Esophagus squamous epithelium (tissue), 5 donors: ENCODE data around the gene OTOG. TPM values are rescaled to one million over a fixed set of nuclear protein-coding genes. Genes with fewer than 3 reads are reported as not detected.

ENCODE experiments used
- DNase-seq: peaks from one replicate; lab custom pipeline; 2025; lab: John Stamatoyannopoulos, UW
- H3K27ac ChIP-seq, 4 donors: fragments of 200-600 bp; sonication (generic); one replicate each; pipeline ENCODE4 v1.5.1; 2016 to 2019; ENCODE audit warnings: mild to moderate bottlenecking in 1 of 4
- H3K27me3 ChIP-seq, 4 donors: fragments of 200-600 bp; sonication (generic); 1 replicate in 3 of 4; 2 replicates in 1 of 4; pipeline versions ENCODE4 v1.5.1 to v1.6.0; 2017 to 2021; ENCODE audit warnings: antibody characterized with exemption in 1 of 4
- H3K36me3 ChIP-seq, 3 donors: fragments of 200-600 bp; sonication (generic); one replicate each; pipeline ENCODE4 v1.5.1; 2016 to 2019
- H3K4me1 ChIP-seq, 3 donors: fragments of 200-600 bp; sonication (generic); one replicate each; pipeline ENCODE4 v1.5.1; 2017 to 2019
- H3K4me3 ChIP-seq, 4 donors: fragments of 200-600 bp; sonication (generic); 1 replicate in 3 of 4; 2 replicates in 1 of 4; pipeline ENCODE4 v1.5.1; 2016 to 2019; ENCODE audit warnings: mild to moderate bottlenecking in 2 of 4, moderate library complexity in 1 of 4
- H3K9me3 ChIP-seq, 3 donors: fragments of 200-600 bp; sonication (generic); one replicate each; pipeline ENCODE4 v1.5.1; 2016 to 2019
- POLR2A ChIP-seq, 4 donors: fragments of 450-650 bp; IDR thresholded peaks; one replicate each; pipeline ENCODE4 v1.6.1; 2017; ENCODE audit warnings: antibody characterized with exemption in 4 of 4, mild to moderate bottlenecking in 4 of 4, moderate library complexity in 3 of 4
- WGBS, 2 donors: methylation state at CpG; one replicate each; pipeline ENCODE4 v1.1.5; 2018; 5-methylcytosine and 5-hydroxymethylcytosine counted together
- intact Hi-C: fragments of 100-400 bp; cut with DNase I; formaldehyde crosslinking; loops from one replicate; pipeline ENCODE4 v1.15.0; 2022
- total RNA-seq, 4 donors: library from RNA; depleted of rRNA; stranded (reverse); fragments of >200 nt; gene quantifications; one replicate each; pipeline ENCODE4 v1.1.0, GENCODE V29; 2016
- TF ChIP-seq, protein P1 (sequence below), 6 experiments: fragments of 450-650 bp in 4 of 6; fragments of 200-600 bp in 2 of 6; sonication (generic) in 2 of 6; IDR thresholded peaks; one replicate each; pipeline ENCODE4 v1.5.1; 2016 to 2019; ENCODE audit warnings: antibody characterized with exemption in 6 of 6, mild to moderate bottlenecking in 4 of 6, moderate library complexity in 4 of 6
- donor health status: DM: yes; HTN: yes; CAD: no.

The OTOG gene
- total RNA-seq, 4 donors from 2014 or later: not detected

- H3K36me3 ChIP-seq: no peaks in the 10 kb centered on the region
- H3K27me3 ChIP-seq: peaks cover 0 to 23% (median 0%) of the 10 kb centered on the region in 4 donors
- H3K4me3 ChIP-seq: no peak overlapping the region
- DNase-seq: no peak
- no peaks in the 10 kb centered on the region for H3K9me3 ChIP-seq
- 66 to 89% methylated on average over 3 to 4 of the region's 4 CpGs for WGBS, 2 donors
- intact Hi-C loops: loop anchor here (10.0 kb wide), 1 partner anchor 123 kb away; no protein-coding TSS in a partner anchor
- H3K27ac ChIP-seq: no peak overlapping the region
- TF ChIP-seq, protein P1, sequence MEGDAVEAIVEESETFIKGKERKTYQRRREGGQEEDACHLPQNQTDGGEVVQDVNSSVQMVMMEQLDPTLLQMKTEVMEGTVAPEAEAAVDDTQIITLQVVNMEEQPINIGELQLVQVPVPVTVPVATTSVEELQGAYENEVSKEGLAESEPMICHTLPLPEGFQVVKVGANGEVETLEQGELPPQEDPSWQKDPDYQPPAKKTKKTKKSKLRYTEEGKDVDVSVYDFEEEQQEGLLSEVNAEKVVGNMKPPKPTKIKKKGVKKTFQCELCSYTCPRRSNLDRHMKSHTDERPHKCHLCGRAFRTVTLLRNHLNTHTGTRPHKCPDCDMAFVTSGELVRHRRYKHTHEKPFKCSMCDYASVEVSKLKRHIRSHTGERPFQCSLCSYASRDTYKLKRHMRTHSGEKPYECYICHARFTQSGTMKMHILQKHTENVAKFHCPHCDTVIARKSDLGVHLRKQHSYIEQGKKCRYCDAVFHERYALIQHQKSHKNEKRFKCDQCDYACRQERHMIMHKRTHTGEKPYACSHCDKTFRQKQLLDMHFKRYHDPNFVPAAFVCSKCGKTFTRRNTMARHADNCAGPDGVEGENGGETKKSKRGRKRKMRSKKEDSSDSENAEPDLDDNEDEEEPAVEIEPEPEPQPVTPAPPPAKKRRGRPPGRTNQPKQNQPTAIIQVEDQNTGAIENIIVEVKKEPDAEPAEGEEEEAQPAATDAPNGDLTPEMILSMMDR (IDR thresholded peaks at IDR 0.05): no peak
- no peak for TF ChIP-seq POLR2A (IDR thresholded peaks at IDR 0.05)
- H3K4me1 ChIP-seq: no peaks in the 10 kb centered on the region
Observed at GRCh38 chr11:17601676-17602075, 54.6 kb downstream of the OTOG start.

GRCh38 chr11:17602105-17603001 lies 55.3 kb downstream of the OTOG start:
- DNase-seq: no peak
- Histone ChIP-seq H3K36me3 (no peaks in the 10 kb centered on the region), H3K4me3 (no peak overlapping the region), H3K4me1 (no peaks in the 10 kb centered on the region), H3K27ac (no peak overlapping the region), H3K9me3 (no peaks in the 10 kb centered on the region), H3K27me3 (peaks cover 0 to 25% (median 0%) of the 10 kb centered on the region in 4 donors)
- WGBS, 2 donors: 71 to 80% methylated on average over 4 to 6 of the region's 11 CpGs
- intact Hi-C loops: loop anchor here (10.0 kb wide), 1 partner anchor 122 kb away; no protein-coding TSS in a partner anchor
- TF ChIP-seq POLR2A (IDR thresholded peaks at IDR 0.05): no peak
- TF ChIP-seq, protein P1 (IDR thresholded peaks at IDR 0.05): no peak

GRCh38 chr11:17603056-17603825 lies 56.2 kb downstream of the OTOG start:
- Histone ChIP-seq H3K36me3 (no peaks in the 10 kb centered on the region), H3K27me3 (peaks cover 0 to 34% (median 0%) of the 10 kb centered on the region in 4 donors), H3K4me1 (no peaks in the 10 kb centered on the region), H3K9me3 (no peaks in the 10 kb centered on the region), H3K27ac (no peak overlapping the region), H3K4me3 (no peak overlapping the region)
- intact Hi-C loops: loop anchor here (10.0 kb wide), 1 partner anchor 122 kb away; no protein-coding TSS in a partner anchor
- no peak for DNase-seq
- WGBS, 2 donors: 65 to 72% methylated on average over 8 to 9 of the region's 10 CpGs
- TF ChIP-seq, protein P1 (IDR thresholded peaks at IDR 0.05): no peak
- TF ChIP-seq POLR2A (IDR thresholded peaks at IDR 0.05): no peak

DNA sequence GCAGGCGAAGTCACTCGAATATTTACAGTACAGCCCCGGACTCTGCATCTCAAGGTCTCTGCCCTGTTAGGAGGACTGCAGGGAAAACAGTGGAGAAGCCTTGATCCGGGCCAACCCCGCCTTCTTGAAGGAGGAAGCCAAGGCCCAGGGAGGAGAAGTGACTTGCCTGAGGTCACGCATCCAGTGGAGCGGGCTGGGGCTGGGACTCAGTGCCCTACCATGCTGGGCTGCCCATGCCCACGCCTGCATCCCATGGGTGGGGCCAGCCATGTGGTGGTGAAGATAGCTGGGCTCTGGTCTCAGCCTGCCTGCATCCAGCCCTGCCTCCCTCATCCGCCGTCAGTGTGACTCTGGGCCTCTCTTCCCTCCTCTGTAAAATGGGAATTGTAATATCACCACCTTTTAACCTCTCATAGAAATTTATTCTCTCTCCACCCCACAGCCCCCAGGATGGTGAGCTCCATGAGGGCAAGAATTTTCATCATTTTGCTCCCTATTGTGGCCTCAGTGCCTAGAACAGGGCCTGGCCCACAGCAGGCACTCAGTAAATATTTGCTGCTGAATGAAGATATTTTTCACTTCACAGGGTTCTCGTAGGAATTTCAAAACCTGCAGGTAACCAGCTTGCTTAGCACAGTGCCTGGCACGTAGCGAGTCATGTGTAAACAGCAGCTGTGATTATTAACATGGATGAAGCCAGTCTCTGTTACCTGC lies 57.3 kb downstream of the OTOG start:
- DNase-seq: no peak
- H3K4me1 ChIP-seq: no peaks in the 10 kb centered on the region
- H3K4me3 ChIP-seq: no peak overlapping the region
- no peaks in the 10 kb centered on the region for H3K36me3 ChIP-seq
- intact Hi-C loops: loop anchor here (10.0 kb wide), 1 partner anchor 120 kb away; no protein-coding TSS in a partner anchor
- 39 to 53% methylated on average over 6 to 13 of the region's 13 CpGs for WGBS, 2 donors
- H3K9me3 ChIP-seq: no peaks in the 10 kb centered on the region
- peaks cover 0 to 29% (median 0%) of the 10 kb centered on the region in 4 donors for H3K27me3 ChIP-seq
- no peak for TF ChIP-seq POLR2A (IDR thresholded peaks at IDR 0.05)
- TF ChIP-seq, protein P1 (IDR thresholded peaks at IDR 0.05): no peak
- H3K27ac ChIP-seq: no peak overlapping the region
